Measurements from ENCODE around the gene MID2.

DNA sequence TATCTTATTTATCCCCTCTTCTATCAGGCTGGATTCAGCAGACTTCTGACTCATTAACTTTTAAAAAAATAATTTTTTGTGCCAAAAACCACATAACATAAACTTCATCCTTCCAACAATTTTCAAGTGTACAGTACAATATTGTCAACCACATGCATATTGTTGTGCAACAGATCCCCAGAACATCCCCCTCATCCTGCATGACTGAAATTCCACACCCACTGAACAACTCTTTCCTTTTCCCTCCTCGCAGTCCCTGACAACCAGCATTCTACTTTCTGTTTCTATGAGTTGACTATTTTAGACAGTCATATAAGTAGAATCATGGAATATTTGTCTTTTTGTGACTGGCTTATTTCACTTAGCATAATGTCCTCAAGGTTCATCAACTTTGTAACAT is 2.2 kb upstream of the MID2 start:
- TF ChIP-seq, protein P1, sequence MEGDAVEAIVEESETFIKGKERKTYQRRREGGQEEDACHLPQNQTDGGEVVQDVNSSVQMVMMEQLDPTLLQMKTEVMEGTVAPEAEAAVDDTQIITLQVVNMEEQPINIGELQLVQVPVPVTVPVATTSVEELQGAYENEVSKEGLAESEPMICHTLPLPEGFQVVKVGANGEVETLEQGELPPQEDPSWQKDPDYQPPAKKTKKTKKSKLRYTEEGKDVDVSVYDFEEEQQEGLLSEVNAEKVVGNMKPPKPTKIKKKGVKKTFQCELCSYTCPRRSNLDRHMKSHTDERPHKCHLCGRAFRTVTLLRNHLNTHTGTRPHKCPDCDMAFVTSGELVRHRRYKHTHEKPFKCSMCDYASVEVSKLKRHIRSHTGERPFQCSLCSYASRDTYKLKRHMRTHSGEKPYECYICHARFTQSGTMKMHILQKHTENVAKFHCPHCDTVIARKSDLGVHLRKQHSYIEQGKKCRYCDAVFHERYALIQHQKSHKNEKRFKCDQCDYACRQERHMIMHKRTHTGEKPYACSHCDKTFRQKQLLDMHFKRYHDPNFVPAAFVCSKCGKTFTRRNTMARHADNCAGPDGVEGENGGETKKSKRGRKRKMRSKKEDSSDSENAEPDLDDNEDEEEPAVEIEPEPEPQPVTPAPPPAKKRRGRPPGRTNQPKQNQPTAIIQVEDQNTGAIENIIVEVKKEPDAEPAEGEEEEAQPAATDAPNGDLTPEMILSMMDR (IDR thresholded peaks at IDR 0.05), result no peak
- TF ChIP-seq POLR2A (IDR thresholded peaks at IDR 0.05), result no peak

Data from testis (tissue), 2 donors.